HG02623 (cell line): ENCODE measurements around the gene SANBR.
A peak's percentile ranks its signal among the peaks of the same experiment; 100 is the strongest.
"Not testable (repeated sequence)": the region's sequence is repeated elsewhere in the genome, so short reads cannot be mapped to it uniquely, and the experiment has no call there.

ENCODE experiments used
- ATAC-seq: cut with Tn5 transposase; IDR thresholded peaks from one replicate; pipeline ENCODE4 v1.9.1; 2021; ENCODE audit warnings: moderate library complexity; ENCODE audit not compliant: unreplicated experiment

Gene SANBR

GRCh38 chr2:61065714-61066709, at the start of gene SANBR:
TSS of gene SANBR (plus strand) at chr2:61065871. CDS start at chr2:61070351, 4,480 bp downstream.
- ATAC-seq: peak; percentile 95

DNA sequence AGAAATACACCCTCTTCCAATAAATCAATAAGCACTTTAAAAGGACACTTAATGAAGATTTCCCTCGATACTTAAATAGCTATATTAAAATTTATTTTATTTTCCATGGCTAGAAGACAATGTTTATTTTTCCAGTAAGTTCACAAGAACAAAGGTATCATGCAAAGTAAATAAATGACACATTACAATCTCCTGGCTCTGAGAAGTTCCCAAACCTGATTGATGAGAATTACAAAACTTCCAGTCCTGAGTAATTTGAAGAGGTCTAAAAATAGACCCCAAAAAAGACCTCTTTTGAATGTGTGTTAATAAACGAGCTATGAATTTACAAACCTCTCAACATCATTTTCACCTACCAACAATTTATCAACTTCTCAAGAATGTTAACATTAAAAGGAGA, 49.7 kb upstream of the SANBR start:
- ATAC-seq: no peak

- no peak for ATAC-seq
Observed at GRCh38 chr2:61016392-61017002, 49.2 kb upstream of the SANBR start.

DNA sequence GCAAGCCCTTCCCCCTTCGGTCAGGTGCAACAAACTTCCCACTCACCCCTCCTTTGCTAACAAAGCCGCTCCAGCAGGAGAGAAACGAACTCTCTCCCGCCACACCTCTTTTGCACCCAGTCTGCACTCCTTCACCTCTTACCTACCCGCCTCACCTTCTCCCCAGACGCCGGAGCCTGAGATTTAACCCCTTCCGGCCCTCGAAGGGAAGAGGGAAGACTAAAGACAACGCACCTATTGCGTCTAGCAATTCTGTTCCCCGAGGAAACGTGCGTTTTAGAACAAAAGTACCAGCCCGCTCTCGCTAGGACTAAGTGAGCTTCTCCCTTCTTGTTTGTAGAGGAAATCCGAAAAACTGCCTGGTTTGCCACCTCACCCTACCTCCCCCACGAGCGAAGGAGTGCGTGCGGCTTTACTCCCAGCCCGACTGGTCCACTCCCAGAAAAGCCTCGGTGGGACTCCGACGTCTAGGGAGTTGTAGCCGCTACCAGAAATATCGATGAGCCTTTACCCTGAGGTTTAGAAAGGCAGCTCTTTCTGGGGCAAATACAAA, 48.6 kb upstream of the SANBR start:
- peak; percentile 59 for ATAC-seq

DNA sequence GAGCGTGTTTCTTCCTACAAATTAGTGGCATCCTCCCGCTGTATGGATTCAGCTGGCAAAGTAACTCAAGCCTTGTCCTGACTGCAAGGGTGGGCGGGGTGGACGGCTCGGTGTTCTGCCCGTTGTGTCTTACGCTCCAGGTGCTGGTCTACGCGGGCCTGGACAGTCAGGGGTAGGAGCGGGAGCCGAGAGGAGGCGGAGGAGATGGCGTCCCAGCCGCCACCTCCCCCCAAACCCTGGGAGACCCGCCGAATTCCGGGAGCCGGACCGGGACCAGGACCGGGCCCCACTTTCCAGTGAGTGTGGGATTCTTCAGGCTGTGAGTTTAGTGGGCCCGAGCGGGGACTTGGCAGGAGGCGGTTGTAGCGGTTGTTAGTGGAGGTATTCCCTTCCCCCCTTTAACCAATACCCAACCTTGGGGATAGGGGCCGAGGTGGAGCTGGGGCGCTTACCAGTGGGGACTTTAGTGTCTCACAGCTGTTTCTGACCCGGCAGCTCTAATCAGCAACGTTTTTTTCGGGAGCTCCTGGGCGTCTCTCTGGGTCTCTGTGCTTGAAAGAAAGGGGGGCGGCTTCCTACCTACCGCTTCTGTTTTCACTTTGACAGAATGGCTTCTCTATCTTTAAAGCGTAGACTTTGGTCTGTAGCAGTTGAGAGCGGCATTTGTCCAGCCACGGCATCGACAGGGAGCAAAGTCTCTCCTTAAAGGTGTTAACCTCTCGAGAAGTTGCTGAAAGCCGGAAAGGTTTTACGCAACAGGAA, 47.9 kb upstream of the SANBR start, which contains the start of the genes PEX13 and PUS10:
Gene PEX13, plus strand, starts transcription at position 165 of the 762 bp plus-strand sequence. Its CDS starts 40 bp downstream, at position 205.
Gene PUS10, minus strand, starts transcription at position 700 of the 762 bp plus-strand sequence. CDS start 6,365 bp downstream, outside the sequence.
- peak; percentile 78 for ATAC-seq

GRCh38 chr2:61018318-61018755, 47.3 kb upstream of the SANBR start:
- ATAC-seq: no peak

- no peak for ATAC-seq
Observed at GRCh38 chr2:61018798-61019197, 46.9 kb upstream of the SANBR start.

GRCh38 chr2:61021228-61021660, 44.4 kb upstream of the SANBR start:
- no peak for ATAC-seq

DNA sequence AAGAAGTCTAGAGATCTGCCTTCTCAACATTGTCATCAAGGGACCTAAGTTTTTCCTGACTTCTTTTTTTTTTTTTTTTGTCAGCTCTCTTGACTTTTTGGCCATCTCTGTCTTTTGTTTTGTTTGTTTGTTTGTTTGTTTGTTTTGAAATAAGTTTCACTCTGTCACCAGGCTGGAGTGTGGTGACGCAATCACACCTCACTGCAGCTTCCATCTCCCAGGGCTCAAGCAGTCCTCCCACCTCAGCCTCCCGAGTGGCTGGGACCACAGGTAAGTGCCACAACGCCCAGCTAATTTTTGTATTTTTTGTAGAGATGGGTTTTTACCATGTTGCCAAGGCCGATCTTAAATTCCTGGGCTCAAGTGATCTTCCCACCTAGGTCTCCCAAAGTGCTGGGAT, 42.0 kb upstream of the SANBR start:
- no peak for ATAC-seq

DNA sequence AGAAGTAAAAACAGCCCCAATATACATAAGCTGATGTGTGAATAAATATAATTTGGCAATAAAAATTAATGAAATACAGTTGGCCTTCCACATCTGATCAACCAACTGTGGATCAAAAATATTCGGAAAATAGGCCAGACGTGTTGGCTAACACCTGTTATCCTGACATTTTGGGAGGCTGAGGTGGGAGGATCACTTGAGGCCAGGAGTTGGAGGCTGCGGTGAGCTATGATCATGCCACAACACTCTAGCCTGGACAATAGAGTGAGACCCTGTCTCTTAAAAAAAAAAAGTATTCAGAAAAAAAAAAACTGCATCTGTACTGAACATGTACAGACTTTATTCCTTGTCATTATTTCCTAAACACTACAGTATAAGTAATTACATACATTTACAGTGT, 36.1 kb upstream of the SANBR start:
- no peak for ATAC-seq

DNA sequence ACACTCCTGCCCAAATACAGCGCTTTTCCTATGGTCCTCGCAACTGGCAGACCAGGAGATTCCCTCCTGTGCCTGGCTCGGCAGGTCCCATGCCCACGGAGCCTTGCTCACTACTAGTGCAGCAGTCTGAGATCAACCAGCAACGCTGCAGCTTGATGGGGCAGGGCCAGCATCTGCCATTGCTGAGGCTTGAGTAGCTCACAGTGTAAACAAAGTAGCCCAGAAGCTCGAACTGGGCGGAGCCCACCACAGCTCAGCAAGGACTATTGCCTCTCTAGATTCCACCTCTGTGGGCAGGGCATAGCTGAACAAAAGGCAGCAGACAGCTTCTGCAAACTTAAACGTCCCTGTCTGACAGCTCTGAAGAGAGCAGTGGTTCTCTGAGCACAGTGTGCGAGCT, 31.1 kb upstream of the SANBR start:
- not testable (repeated sequence) for ATAC-seq

DNA sequence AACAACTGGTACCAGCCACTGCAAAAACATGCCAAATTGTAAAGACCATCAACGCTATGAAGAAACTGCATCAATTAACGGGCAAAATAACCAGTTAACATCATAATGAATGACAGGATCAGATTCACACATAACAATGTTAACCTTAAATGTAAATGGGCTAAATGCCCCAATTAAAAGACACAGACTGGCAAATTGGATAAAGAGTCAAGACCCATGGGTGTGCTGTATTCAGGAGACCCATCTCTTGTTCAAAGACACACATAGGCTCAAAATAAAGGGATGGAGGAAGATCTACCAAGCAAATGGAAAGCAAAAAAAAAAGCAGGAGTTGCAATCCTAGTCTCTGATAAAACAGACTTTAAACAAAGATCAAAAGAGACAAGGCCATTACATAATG, 29.0 kb upstream of the SANBR start:
- not testable (repeated sequence) for ATAC-seq

- no peak for ATAC-seq
Observed at GRCh38 chr2:61042807-61043206, 22.9 kb upstream of the SANBR start.

- ATAC-seq: no peak
Observed at GRCh38 chr2:61044636-61045035, 21.0 kb upstream of the SANBR start.

DNA sequence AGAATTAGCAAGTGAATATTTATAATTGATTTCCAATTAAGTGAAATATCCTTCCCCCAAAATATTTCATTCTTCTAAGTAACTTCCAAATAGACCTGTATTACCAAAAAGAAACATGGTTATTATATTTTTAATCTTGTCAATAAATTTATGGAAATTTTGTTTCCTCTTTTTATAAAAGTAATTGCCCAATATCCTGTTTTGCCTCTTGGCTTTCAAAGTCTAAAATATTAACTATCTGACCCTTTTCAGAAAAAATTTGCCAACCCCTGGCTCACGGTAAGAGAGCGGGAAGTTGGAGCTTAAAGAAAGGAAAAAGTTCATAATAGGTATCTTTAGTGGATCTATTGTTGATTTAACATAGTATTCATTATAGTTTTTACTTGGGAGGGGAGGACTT, 20.4 kb upstream of the SANBR start:
- no peak for ATAC-seq

- ATAC-seq: no peak
Observed at GRCh38 chr2:61045999-61046398, 19.7 kb upstream of the SANBR start.

DNA sequence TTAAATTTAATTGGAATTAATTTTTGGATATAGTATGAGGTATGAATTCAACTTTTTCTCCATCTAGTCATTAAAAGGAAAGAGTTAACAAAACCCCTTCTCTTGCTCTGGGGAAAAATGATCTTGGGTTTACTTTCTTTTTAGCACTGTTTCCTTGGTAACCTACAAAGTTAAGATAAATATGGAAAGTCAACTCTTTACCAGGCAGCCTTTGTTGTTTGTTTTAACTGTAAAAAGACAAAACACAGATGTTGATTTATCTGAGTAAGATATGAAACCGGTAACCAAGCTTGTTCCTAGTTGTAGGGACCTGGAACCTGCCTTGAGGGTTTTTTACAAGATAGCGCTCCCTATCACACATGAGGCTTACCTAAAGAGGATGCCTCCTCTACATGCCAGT, 10.1 kb upstream of the SANBR start:
- no peak for ATAC-seq

DNA sequence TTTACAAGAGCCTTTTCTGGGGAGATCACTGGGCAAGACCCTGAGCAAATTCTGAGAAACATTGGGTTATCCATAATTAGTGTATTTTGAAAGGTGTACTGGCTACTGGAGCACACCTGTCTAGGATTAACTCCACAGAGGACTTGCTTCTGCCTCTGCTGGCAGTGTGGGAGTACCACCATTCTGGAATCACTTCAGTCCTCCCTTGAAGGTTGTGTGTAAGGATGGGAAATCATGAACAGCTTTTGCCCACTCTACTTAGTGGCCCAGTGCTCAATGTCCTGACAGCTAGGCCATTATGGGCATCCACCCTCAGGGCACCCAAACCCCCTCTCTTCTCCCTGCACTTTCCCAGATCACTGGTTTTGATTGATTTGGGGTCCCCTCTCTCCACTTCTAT, 8.1 kb upstream of the SANBR start:
- no peak for ATAC-seq

DNA sequence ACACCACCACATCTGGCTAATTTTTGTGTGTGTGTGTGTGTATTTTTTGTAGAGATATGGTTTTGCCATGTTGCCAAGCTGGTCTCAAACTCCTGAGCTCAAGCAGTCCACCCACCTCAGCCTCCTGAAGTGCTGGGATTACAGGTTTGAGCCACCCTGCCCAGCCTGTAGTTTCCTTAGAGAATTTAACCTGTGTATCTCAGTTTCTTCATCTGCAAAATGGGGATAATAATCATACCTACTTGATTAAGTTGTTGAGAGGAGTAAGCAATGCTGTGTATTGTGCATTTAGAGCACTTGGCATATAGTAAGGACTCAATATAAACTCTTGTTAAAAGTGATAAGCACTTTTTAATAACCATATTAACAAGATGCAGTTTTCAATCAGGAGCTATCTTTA, 6.3 kb upstream of the SANBR start:
- ATAC-seq: no peak

DNA sequence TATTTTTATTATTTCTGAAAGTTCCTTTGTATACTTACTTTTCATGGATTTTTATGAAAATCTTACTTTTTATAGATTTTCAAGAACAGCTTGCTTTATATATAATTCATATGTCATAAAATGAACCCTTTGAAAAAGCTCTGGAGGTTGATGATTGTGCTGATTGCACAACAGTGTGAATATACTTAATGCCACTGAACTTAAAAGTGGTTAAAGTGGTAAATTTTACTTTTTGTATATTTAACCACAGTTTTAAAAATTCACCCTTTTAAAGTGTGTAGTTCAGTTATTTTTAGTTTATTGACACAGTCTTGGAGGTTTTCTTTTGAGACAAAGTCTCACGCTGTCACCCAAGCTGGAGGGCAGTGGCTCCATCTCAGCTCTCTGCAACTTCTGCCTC, 8.4 kb downstream of the SANBR start:
- ATAC-seq: no peak

- ATAC-seq: no peak
Observed at GRCh38 chr2:61085883-61086282, 20.2 kb downstream of the SANBR start.
